Neural progenitor cell (in vitro differentiated cells): Measurements from ENCODE around the gene MRPS6. TPM values are rescaled to one million over a fixed set of nuclear protein-coding genes. Genes with fewer than 3 reads are reported as not detected.

ENCODE experiments used
- DNase-seq: peaks from one replicate; pipeline ENCODE4 v3.0.0-alpha.2; 2016; ENCODE audit warnings: low spot score
- H2AFZ ChIP-seq: fragments of 200-600 bp; sonication (generic); replicated peaks from 2 replicates; pipeline ENCODE4 v1.6.1; 2016; ENCODE audit warnings: antibody characterized with exemption
- H3F3A ChIP-seq: fragments of 200-600 bp; sonication (generic); 2 replicates; pipeline ENCODE4 v1.6.1; 2016; ENCODE audit warnings: antibody characterized with exemption, low read depth
- H3K27ac ChIP-seq: fragments of 200-600 bp; sonication (generic); 2 replicates; pipeline ENCODE4 v1.5.1; 2016; ENCODE audit warnings: mild to moderate bottlenecking
- H3K27me3 ChIP-seq: fragments of 200-600 bp; sonication (generic); 2 replicates; pipeline ENCODE4 v1.6.1; 2016; ENCODE audit warnings: mild to moderate bottlenecking, moderate library complexity
- H3K36me3 ChIP-seq: fragments of 200-600 bp; sonication (generic); 2 replicates; pipeline ENCODE4 v1.5.1; 2016
- H3K4me1 ChIP-seq: fragments of 200-600 bp; sonication (generic); 2 replicates; pipeline ENCODE4 v1.6.1; 2016; ENCODE audit warnings: mixed run types
- H3K4me2 ChIP-seq: fragments of 200-600 bp; sonication (generic); 2 replicates; pipeline ENCODE4 v1.6.1; 2016
- H3K4me3 ChIP-seq: fragments of 200-600 bp; sonication (generic); 2 replicates; pipeline ENCODE4 v1.5.1; 2016
- H3K79me2 ChIP-seq: fragments of 200-600 bp; sonication (generic); 2 replicates; pipeline ENCODE4 v1.6.1; 2016; ENCODE audit warnings: low read depth
- H3K9ac ChIP-seq: fragments of 200-600 bp; sonication (generic); 2 replicates; pipeline ENCODE4 v1.6.1; 2016
- H3K9me3 ChIP-seq: fragments of 200-600 bp; sonication (generic); 2 replicates; pipeline ENCODE4 v1.5.1; 2016; ENCODE audit warnings: low read depth
- H4K20me1 ChIP-seq: fragments of 200-600 bp; sonication (generic); 2 replicates; pipeline ENCODE4 v1.6.1; 2016; ENCODE audit warnings: low read depth
- H3K27ac Mint-ChIP-seq: 3 replicates; pipeline ENCODE4 v1.8.0; 2021; ENCODE audit warnings: mixed read lengths
- H3K27me3 Mint-ChIP-seq: 2 replicates; pipeline ENCODE4 v1.8.0; 2022; ENCODE audit warnings: low read depth, mild to moderate bottlenecking, inconsistent platforms, moderate library complexity, mixed read lengths; ENCODE audit not compliant: insufficient read depth
- H3K36me3 Mint-ChIP-seq: 3 replicates; pipeline ENCODE4 v1.8.0; 2021; ENCODE audit warnings: mixed read lengths
- H3K4me1 Mint-ChIP-seq: 3 replicates; pipeline ENCODE4 v1.8.0; 2021; ENCODE audit warnings: mixed read lengths
- H3K4me3 Mint-ChIP-seq: 3 replicates; pipeline ENCODE4 v1.8.0; 2021; ENCODE audit warnings: mild to moderate bottlenecking, moderate library complexity, mixed read lengths
- H3K9me3 Mint-ChIP-seq: 3 replicates; pipeline ENCODE4 v1.8.0; 2020; ENCODE audit warnings: mixed read lengths
- CTCF ChIP-seq: fragments of 200-600 bp; sonication (generic); IDR thresholded peaks from 2 replicates; pipeline ENCODE4 v1.5.1; 2017; ENCODE audit warnings: antibody characterized with exemption, mild to moderate bottlenecking
- EZH2 ChIP-seq: fragments of 200-600 bp; sonication (generic); IDR thresholded peaks from 2 replicates; pipeline ENCODE4 v1.6.1; 2017; ENCODE audit warnings: antibody characterized with exemption, mild to moderate bottlenecking, moderate library complexity
- EZH2phosphoT487 ChIP-seq: fragments of 200-600 bp; sonication (generic); IDR thresholded peaks from 2 replicates; pipeline ENCODE4 v1.6.1; 2017; ENCODE audit warnings: antibody characterized with exemption
- total RNA-seq: library from RNA; depleted of rRNA; stranded (reverse); fragments of >200 nt; gene quantifications from 2 replicates; pipeline ENCODE4 v1.2.3, GENCODE V29; 2015; ENCODE audit warnings: low replicate concordance

Gene MRPS6
- total RNA-seq, 1 donor from 2014 or later: 108 TPM

- H3K27ac Mint-ChIP-seq: peak overlapping the region; percentile 8
- peaks cover 2% of the 10 kb centered on the region for H3K27me3 Mint-ChIP-seq
- no peaks in the 10 kb centered on the region for H3K9me3 ChIP-seq
- no peak overlapping the region for H3K4me2 ChIP-seq
- peak overlapping the region; percentile 24 for H3K4me3 Mint-ChIP-seq
- H3K9ac ChIP-seq: no peak overlapping the region
- H3K4me3 ChIP-seq: no peak overlapping the region
- TF ChIP-seq CTCF: no peak
- TF ChIP-seq EZH2phosphoT487: no peak
- no peak for TF ChIP-seq EZH2
- H2AFZ ChIP-seq: no peak overlapping the region
- H3K27me3 ChIP-seq: no peaks in the 10 kb centered on the region
- peaks cover 28% of the 10 kb centered on the region for H3F3A ChIP-seq
- H3K36me3 Mint-ChIP-seq: peaks cover 47% of the 10 kb centered on the region
- DNase-seq: peak; percentile 12
- H3K4me1 ChIP-seq: peaks cover 55% of the 10 kb centered on the region
- peaks cover 37% of the 10 kb centered on the region for H4K20me1 ChIP-seq
- no peaks in the 10 kb centered on the region for H3K36me3 ChIP-seq
- H3K4me1 Mint-ChIP-seq: peaks cover 70% of the 10 kb centered on the region
- H3K9me3 Mint-ChIP-seq: peaks cover 22% of the 10 kb centered on the region
- H3K27ac ChIP-seq: peak overlapping the region; percentile 75
- H3K79me2 ChIP-seq: peaks cover 100% of the 10 kb centered on the region
These were observed 54.7 kb downstream of the MRPS6 start for GRCh38 chr21:34128124-34128523.

- H3K9me3 ChIP-seq: no peaks in the 10 kb centered on the region
- no peak overlapping the region for H2AFZ ChIP-seq
- H3K4me1 ChIP-seq: peaks cover 55% of the 10 kb centered on the region
- H3K79me2 ChIP-seq: peaks cover 100% of the 10 kb centered on the region
- Mint-ChIP-seq H3K4me3 (peak overlapping the region; percentile 78), H3K36me3 (peaks cover 47% of the 10 kb centered on the region), H3K27me3 (peaks cover 2% of the 10 kb centered on the region), H3K27ac (peak overlapping the region; percentile 89), H3K4me1 (peaks cover 70% of the 10 kb centered on the region), H3K9me3 (peaks cover 22% of the 10 kb centered on the region)
- H3K9ac ChIP-seq: no peak overlapping the region
- no peak for DNase-seq
- TF ChIP-seq CTCF: no peak
- no peak for TF ChIP-seq EZH2
- TF ChIP-seq EZH2phosphoT487: no peak
- H3K27me3 ChIP-seq: no peaks in the 10 kb centered on the region
- H3F3A ChIP-seq: peaks cover 28% of the 10 kb centered on the region
- peak overlapping the region; percentile 64 for H3K4me2 ChIP-seq
- H3K36me3 ChIP-seq: no peaks in the 10 kb centered on the region
- no peak overlapping the region for H3K4me3 ChIP-seq
- H3K27ac ChIP-seq: peak overlapping the region; percentile 75
- peaks cover 37% of the 10 kb centered on the region for H4K20me1 ChIP-seq
These were observed 55.3 kb downstream of the MRPS6 start for GRCh38 chr21:34128674-34129038.

- H2AFZ ChIP-seq: no peak overlapping the region
- no peak overlapping the region for H3K9ac ChIP-seq
- peak overlapping the region; percentile 78 for H3K4me3 Mint-ChIP-seq
- H4K20me1 ChIP-seq: peaks cover 37% of the 10 kb centered on the region
- H3K36me3 ChIP-seq: no peaks in the 10 kb centered on the region
- no peak for TF ChIP-seq EZH2phosphoT487
- peak; percentile 46 for TF ChIP-seq CTCF
- H3K4me1 ChIP-seq: peaks cover 55% of the 10 kb centered on the region
- peaks cover 28% of the 10 kb centered on the region for H3F3A ChIP-seq
- H3K79me2 ChIP-seq: peaks cover 100% of the 10 kb centered on the region
- peak overlapping the region; percentile 75 for H3K27ac ChIP-seq
- peaks cover 2% of the 10 kb centered on the region for H3K27me3 Mint-ChIP-seq
- peaks cover 70% of the 10 kb centered on the region for H3K4me1 Mint-ChIP-seq
- H3K27ac Mint-ChIP-seq: peak overlapping the region; percentile 89
- no peaks in the 10 kb centered on the region for H3K27me3 ChIP-seq
- peaks cover 48% of the 10 kb centered on the region for H3K36me3 Mint-ChIP-seq
- peak overlapping the region; percentile 28 for H3K4me3 ChIP-seq
- DNase-seq: peak; percentile 73
- peak overlapping the region; percentile 64 for H3K4me2 ChIP-seq
- peaks cover 22% of the 10 kb centered on the region for H3K9me3 Mint-ChIP-seq
- H3K9me3 ChIP-seq: no peaks in the 10 kb centered on the region
These were observed 55.9 kb downstream of the MRPS6 start for GRCh38 chr21:34129039-34129891.
